Right lobe of liver (tissue), 6 donors: ENCODE results near the gene ATP6V1G1. TPM values are rescaled to one million over a fixed set of nuclear protein-coding genes. Genes with fewer than 3 reads are reported as not detected.

Experiments used
- ATAC-seq, 4 donors: fragments of 200-7000 bp; cut with Tn5 transposase; one replicate each; pipeline ENCODE4 v1.9.1; 2020; ENCODE audit warnings: mild to moderate bottlenecking in 4 of 4, moderate library complexity in 4 of 4
- DNase-seq, 3 donors: peaks; one replicate each; pipeline ENCODE4 v3.0.0-alpha.2; 2020
- H3K27ac ChIP-seq, 3 donors: fragments of 200-600 bp; one replicate each; pipeline ENCODE4 v1.8.0; 2022
- H3K27me3 ChIP-seq, 2 donors: fragments of 200-600 bp; one replicate each; pipeline ENCODE4 v1.8.0; 2022
- H3K36me3 ChIP-seq, 4 donors: fragments of 200-600 bp; sonication (generic) in 1 of 4; one replicate each; pipeline versions ENCODE4 v1.5.1 to v1.8.0; 2017 to 2022; ENCODE audit warnings: control low read depth in 1 of 4
- H3K4me1 ChIP-seq, 4 donors: fragments of 200-600 bp; sonication (generic) in 1 of 4; one replicate each; pipeline versions ENCODE4 v1.5.1 to v1.8.0; 2017 to 2022; ENCODE audit warnings: control low read depth in 1 of 4
- H3K4me3 ChIP-seq, 3 donors: fragments of 200-600 bp; one replicate each; pipeline ENCODE4 v1.8.0; 2022
- H3K9me3 ChIP-seq, 4 donors: fragments of 200-600 bp; sonication (generic) in 1 of 4; one replicate each; pipeline versions ENCODE4 v1.5.1 to v1.8.0; 2017 to 2022; ENCODE audit warnings: control low read depth in 1 of 4
- POLR2A ChIP-seq: fragments of 450-650 bp; IDR thresholded peaks from one replicate; pipeline ENCODE4 v1.6.1; 2017; ENCODE audit warnings: antibody characterized with exemption, mild to moderate bottlenecking
- WGBS: methylation state at CpG from one replicate; pipeline ENCODE4 v1.1.6; 2018; ENCODE audit warnings: low coverage, low lambda C conversion rate; ENCODE audit not compliant: insufficient coverage; ENCODE audit errors: missing lambda C conversion rate; 5-methylcytosine and 5-hydroxymethylcytosine counted together
- intact Hi-C, 2 donors: fragments of 100-400 bp; cut with DNase I; formaldehyde crosslinking; loops; one replicate each; pipeline versions ENCODE4 v1.11.2 to v1.14.1; 2022
- total RNA-seq, 6 experiments: library from RNA; depleted of rRNA in 2 of 6; stranded (reverse); fragments of >200 nt in 2 of 6; fragmentation: NEBNext Ultra II Directional in 3 of 6; extraction: Animal tissue kit (Norgen Biotek cat#: 25700) in 3 of 6; gene quantifications; one replicate each; pipeline versions ENCODE4 v1.1.0 to v1.2.4, GENCODE V29; 2016 to 2023
- TF ChIP-seq, protein P1 (sequence below), 4 donors: fragments of 200-600 bp in 3 of 4; fragments of 450-650 bp in 1 of 4; IDR thresholded peaks; one replicate each; pipeline versions ENCODE4 v1.5.1 to v1.8.0; 2016 to 2022; ENCODE audit warnings: antibody characterized with exemption in 4 of 4, mild to moderate bottlenecking in 2 of 4
- donor health status: DM: no; HTN: yes; CAD: no.
- donor health status: DM: no; HTN: no; CAD: no.
- donor health status: DM: no; HTN: no; CAD: no.
- donor health status: DM: no; HTN: yes; CAD: no.
- donor health status: DM: no; HTN: yes; CAD: no.

Gene ATP6V1G1
- total RNA-seq, 6 experiments from 2014 or later = 31.0 to 155 (median 49.1) TPM

DNA sequence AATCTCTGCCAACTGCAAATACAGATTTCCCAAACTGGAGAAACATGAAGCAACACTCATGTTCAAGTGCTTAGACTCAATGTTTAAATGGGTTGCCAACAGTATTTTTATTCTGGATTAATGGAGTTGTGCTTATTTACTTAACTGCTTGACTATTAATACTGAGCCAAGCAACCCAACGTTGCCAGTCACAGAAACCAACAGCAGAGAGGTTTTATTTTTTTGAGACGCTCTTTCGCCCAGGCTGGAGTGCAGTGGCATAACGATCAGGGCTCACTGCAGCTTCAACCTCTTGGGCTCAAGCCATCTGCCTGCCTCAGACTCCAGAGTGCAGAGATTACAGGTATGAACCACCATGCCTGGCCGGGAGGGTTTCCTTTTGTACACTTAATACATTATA, 15.1 kb downstream of the ATP6V1G1 start:
- intact Hi-C loops = no loop called here
- Histone ChIP-seq H3K4me3 (no peak overlapping the region), H3K27ac (peak overlapping the region; percentile 6 to 68 (median 11)), H3K4me1 (peaks cover 0 to 46% (median 7%) of the 10 kb centered on the region in 4 donors), H3K27me3 (no peaks in the 10 kb centered on the region), H3K36me3 (peaks cover 3 to 21% (median 14%) of the 10 kb centered on the region in 4 donors), H3K9me3 (no peaks in the 10 kb centered on the region)
- peak in 2 of 3 donors; percentile 65 to 79 for DNase-seq
- WGBS = 29% methylated on average over 4 of the region's 5 CpGs
- ATAC-seq = peak; percentile 53 to 72 (median 68)
- TF ChIP-seq POLR2A = no peak
- TF ChIP-seq, protein P1, sequence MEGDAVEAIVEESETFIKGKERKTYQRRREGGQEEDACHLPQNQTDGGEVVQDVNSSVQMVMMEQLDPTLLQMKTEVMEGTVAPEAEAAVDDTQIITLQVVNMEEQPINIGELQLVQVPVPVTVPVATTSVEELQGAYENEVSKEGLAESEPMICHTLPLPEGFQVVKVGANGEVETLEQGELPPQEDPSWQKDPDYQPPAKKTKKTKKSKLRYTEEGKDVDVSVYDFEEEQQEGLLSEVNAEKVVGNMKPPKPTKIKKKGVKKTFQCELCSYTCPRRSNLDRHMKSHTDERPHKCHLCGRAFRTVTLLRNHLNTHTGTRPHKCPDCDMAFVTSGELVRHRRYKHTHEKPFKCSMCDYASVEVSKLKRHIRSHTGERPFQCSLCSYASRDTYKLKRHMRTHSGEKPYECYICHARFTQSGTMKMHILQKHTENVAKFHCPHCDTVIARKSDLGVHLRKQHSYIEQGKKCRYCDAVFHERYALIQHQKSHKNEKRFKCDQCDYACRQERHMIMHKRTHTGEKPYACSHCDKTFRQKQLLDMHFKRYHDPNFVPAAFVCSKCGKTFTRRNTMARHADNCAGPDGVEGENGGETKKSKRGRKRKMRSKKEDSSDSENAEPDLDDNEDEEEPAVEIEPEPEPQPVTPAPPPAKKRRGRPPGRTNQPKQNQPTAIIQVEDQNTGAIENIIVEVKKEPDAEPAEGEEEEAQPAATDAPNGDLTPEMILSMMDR (IDR thresholded peaks at IDR 0.05) = no peak

DNA sequence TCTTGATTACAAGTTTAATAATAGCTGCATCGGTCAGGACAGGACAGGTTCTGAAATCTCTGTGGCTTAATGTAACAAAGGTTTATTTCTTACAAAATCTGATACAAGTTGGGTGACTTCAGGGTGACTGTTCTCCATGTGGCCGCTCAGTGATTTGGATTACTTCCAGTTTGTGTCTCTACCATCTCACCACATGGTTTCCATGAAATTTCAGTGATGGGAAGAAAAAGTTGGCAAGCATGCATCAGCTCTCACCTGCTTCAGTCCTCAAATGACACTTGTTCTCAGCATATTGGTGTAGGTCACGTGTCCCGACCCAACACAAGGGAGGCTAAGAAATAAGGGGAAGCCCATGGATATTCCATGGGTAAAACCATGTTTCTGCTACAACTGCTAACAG, 15.7 kb downstream of the ATP6V1G1 start:
- H3K36me3 ChIP-seq = peaks cover 2 to 15% (median 9%) of the 10 kb centered on the region in 4 donors
- ATAC-seq (no peak), DNase-seq (no peak)
- TF ChIP-seq, protein P1 (IDR thresholded peaks at IDR 0.05) = no peak
- TF ChIP-seq POLR2A = no peak
- H3K4me3 ChIP-seq = no peak overlapping the region
- WGBS = 54% methylated on average over 4 of the region's 4 CpGs
- intact Hi-C loops = no loop called here
- H3K9me3 ChIP-seq = no peaks in the 10 kb centered on the region
- peaks cover 0 to 47% (median 7%) of the 10 kb centered on the region in 4 donors for H3K4me1 ChIP-seq
- peak overlapping the region; percentile 6 to 68 (median 11) for H3K27ac ChIP-seq
- no peaks in the 10 kb centered on the region for H3K27me3 ChIP-seq

- 93% methylated on average over 2 of the region's 3 CpGs for WGBS
Measured at GRCh38 chr9:114604989-114605388, 17.4 kb downstream of the ATP6V1G1 start.

GRCh38 chr9:114606068-114606467, 18.5 kb downstream of the ATP6V1G1 start:
- H3K9me3 ChIP-seq = no peaks in the 10 kb centered on the region
- TF ChIP-seq, protein P1 (IDR thresholded peaks at IDR 0.05) = no peak
- TF ChIP-seq POLR2A = no peak
- 23% methylated on average over 6 of the region's 7 CpGs for WGBS
- DNase-seq (peak in 2 of 3 donors; percentile 35 to 60), ATAC-seq (peak; percentile 24 to 63 (median 50))
- H3K36me3 ChIP-seq = no peaks in the 10 kb centered on the region
- peaks cover 0 to 40% (median 7%) of the 10 kb centered on the region in 4 donors for H3K4me1 ChIP-seq
- intact Hi-C loops = no loop called here
- no peak overlapping the region for H3K4me3 ChIP-seq
- peak overlapping the region; percentile 1 to 69 (median 40) for H3K27ac ChIP-seq
- no peaks in the 10 kb centered on the region for H3K27me3 ChIP-seq

More at GRCh38 chr9:114604989-114605388, 17.4 kb downstream of the ATP6V1G1 start:
- ATAC-seq (no peak), DNase-seq (no peak)
- Histone ChIP-seq H3K27me3 (no peaks in the 10 kb centered on the region), H3K27ac (no peak overlapping the region), H3K36me3 (peaks cover 0 to 5% (median 0%) of the 10 kb centered on the region in 4 donors), H3K9me3 (no peaks in the 10 kb centered on the region), H3K4me1 (peaks cover 0 to 44% (median 7%) of the 10 kb centered on the region in 4 donors), H3K4me3 (no peak overlapping the region)
- intact Hi-C loops = no loop called here
- TF ChIP-seq, protein P1 (IDR thresholded peaks at IDR 0.05) = no peak
